Ishikawa (cell line): Measurements from ENCODE around the gene NKAIN2.

ENCODE experiments used
- CEBPB ChIP-seq: IDR thresholded peaks from 2 replicates; pipeline ENCODE4 v1.6.1; 2012
- CREB1 ChIP-seq: IDR thresholded peaks from 2 replicates; pipeline ENCODE4 v1.6.1; 2012; ENCODE audit warnings: low read depth
- EGR1 ChIP-seq: IDR thresholded peaks from 2 replicates; pipeline ENCODE4 v1.6.1; 2012
- EP300 ChIP-seq: IDR thresholded peaks from 2 replicates; pipeline ENCODE4 v1.6.1; 2012; ENCODE audit warnings: borderline replicate concordance
- FOXM1 ChIP-seq: IDR thresholded peaks from 2 replicates; pipeline ENCODE4 v1.6.1; 2012; ENCODE audit warnings: low read depth, borderline replicate concordance
- MAX ChIP-seq: IDR thresholded peaks from 2 replicates; pipeline ENCODE4 v1.6.1; 2012
- NFIC ChIP-seq: IDR thresholded peaks from 2 replicates; pipeline ENCODE4 v1.6.1; 2012
- RAD21 ChIP-seq: IDR thresholded peaks from 2 replicates; pipeline ENCODE4 v1.6.1; 2012; ENCODE audit warnings: low read depth
- REST ChIP-seq: IDR thresholded peaks from 2 replicates; pipeline ENCODE4 v1.6.1; 2012; ENCODE audit warnings: low read depth, mild to moderate bottlenecking
- TAF1 ChIP-seq: IDR thresholded peaks from 2 replicates; pipeline ENCODE4 v1.6.1; 2012; ENCODE audit warnings: low read depth, mild to moderate bottlenecking
- TCF12 ChIP-seq: IDR thresholded peaks from 2 replicates; pipeline ENCODE4 v1.6.1; 2012; ENCODE audit warnings: low read depth
- TEAD4 ChIP-seq: IDR thresholded peaks from 2 replicates; pipeline ENCODE4 v1.6.1; 2012
- USF1 ChIP-seq: IDR thresholded peaks from 2 replicates; pipeline ENCODE4 v1.6.1; 2012
- YY1 ChIP-seq: IDR thresholded peaks from 2 replicates; pipeline ENCODE4 v1.6.1; 2012; ENCODE audit warnings: low read depth
- ZBTB7A ChIP-seq: IDR thresholded peaks from 2 replicates; pipeline ENCODE4 v1.6.1; 2012; ENCODE audit warnings: low read depth

NKAIN2 gene

GRCh38 chr6:123802351-123802696 is 1.3 kb upstream of the NKAIN2 start:
- TF ChIP-seq CREB1 = no peak
- no peak for TF ChIP-seq NFIC
- TF ChIP-seq MAX = no peak
- TF ChIP-seq YY1 = no peak
- TF ChIP-seq EP300 = no peak
- TF ChIP-seq TCF12 = no peak
- no peak for TF ChIP-seq EGR1
- no peak for TF ChIP-seq USF1
- TF ChIP-seq ZBTB7A = no peak
- TF ChIP-seq TEAD4 = no peak
- TF ChIP-seq REST = no peak
- TF ChIP-seq RAD21 = no peak
- TF ChIP-seq FOXM1 = no peak
- TF ChIP-seq CEBPB = no peak
- TF ChIP-seq TAF1 = no peak

GRCh38 chr6:123802697-123803503 is 765 bp upstream of the NKAIN2 start:
- TF ChIP-seq REST = no peak
- TF ChIP-seq MAX = peak; percentile 39; the same call in 1 of the 2 replicates
- 0 out of 2 replicates have a peak, but pooled peaks have one; percentile 35 for TF ChIP-seq YY1
- peak; percentile 79 for TF ChIP-seq RAD21

GRCh38 chr6:123804014-123804786 is 535 bp downstream of the NKAIN2 start:
- no peak for TF ChIP-seq REST
- no peak for TF ChIP-seq MAX
- no peak for TF ChIP-seq RAD21
- TF ChIP-seq CREB1 = no peak
- TF ChIP-seq USF1 = no peak
- no peak for TF ChIP-seq CEBPB

GRCh38 chr6:123804787-123805540 is 1.3 kb downstream of the NKAIN2 start:
- no peak for TF ChIP-seq EP300
- no peak for TF ChIP-seq RAD21
- no peak for TF ChIP-seq ZBTB7A
- TF ChIP-seq CEBPB = no peak
- TF ChIP-seq CREB1 = no peak
- TF ChIP-seq TEAD4 = no peak
- TF ChIP-seq NFIC = no peak
- no peak for TF ChIP-seq EGR1
- no peak for TF ChIP-seq USF1
- TF ChIP-seq REST = no peak
- no peak for TF ChIP-seq YY1
- no peak for TF ChIP-seq MAX
- TF ChIP-seq TAF1 = no peak
- TF ChIP-seq TCF12 = no peak
